Endothelial cell of umbilical vein (primary cell): ENCODE data around the gene CPNE9. TPM values are rescaled to one million over a fixed set of nuclear protein-coding genes. Genes with fewer than 3 reads are reported as not detected.

ENCODE experiments used
- BruUV-seq: library from RNA; stranded (reverse); fragments of 400-500 nt; replicated peaks from 2 replicates; lab custom pipeline; 2021; lab: Mats Ljungman, UMichigan
- CTCF ChIA-PET: fragments of 300-600, 350-600 bp; sonication (Branson Sonifier 250); formaldehyde crosslinking; loops from one replicate; lab custom pipeline; 2021; ENCODE audit warnings: antibody characterized with exemption, inconsistent platforms; lab: Charles Lee
- POLR2A ChIA-PET: fragments of 300-600, 350-600 bp; sonication (Branson Sonifier 250); formaldehyde crosslinking; loops from one replicate; lab custom pipeline; 2021; ENCODE audit warnings: antibody characterized with exemption, inconsistent platforms; lab: Charles Lee
- DNase-seq: peaks from one replicate; pipeline ENCODE4 v3.0.0-alpha.2; 2011; ENCODE audit warnings: low read depth, low spot score
- FAIRE-seq: peaks from 2 replicates; lab custom pipeline; 2011; peaks lifted over from hg19 to GRCh38; lab: Jason Lieb, UNC
- H2AFZ ChIP-seq: 2 replicates; pipeline ENCODE4 v1.6.0; 2012; ENCODE audit warnings: low read depth, low read length, control low read depth, inconsistent platforms
- H3K27ac ChIP-seq: 2 replicates; pipeline ENCODE4 v1.5.1; 2011; ENCODE audit warnings: low read depth, mild to moderate bottlenecking, control low read depth, low read length, moderate library complexity; ENCODE audit not compliant: insufficient read depth
- H3K27me3 ChIP-seq, 2 experiments: 2 replicates each; pipeline versions ENCODE4 v1.6.0 to v1.6.1; 2011; ENCODE audit warnings: low read length in 2 of 2, mixed read lengths in 1 of 2; ENCODE audit not compliant: control insufficient read depth in 2 of 2, insufficient read depth in 2 of 2
- H3K36me3 ChIP-seq, 2 experiments: 2 replicates in 1 of 2; 3 replicates in 1 of 2; pipeline ENCODE4 v1.5.1; 2011; ENCODE audit warnings: low read length in 2 of 2, mild to moderate bottlenecking in 1 of 2, moderate library complexity in 1 of 2; ENCODE audit not compliant: control insufficient read depth in 2 of 2, insufficient read depth in 2 of 2; ENCODE audit errors: extremely low read depth in 1 of 2
- H3K4me1 ChIP-seq: 3 replicates; pipeline ENCODE4 v1.5.1; 2011; ENCODE audit warnings: mild to moderate bottlenecking, low read length; ENCODE audit not compliant: control insufficient read depth, insufficient read depth; ENCODE audit errors: extremely low read depth
- H3K4me2 ChIP-seq: 2 replicates; pipeline ENCODE4 v1.6.1; 2011; ENCODE audit warnings: low read length, control low read depth, mixed read lengths; ENCODE audit not compliant: insufficient read depth
- H3K4me3 ChIP-seq, 3 experiments: fragments of 200-600 bp in 1 of 3; sonication (generic), shearing (Covaris generic) in 1 of 3; replicated peaks in 1 of 3; 2 replicates each; pipeline ENCODE4 v1.5.1; 2011 to 2016; ENCODE audit warnings: control low read depth in 3 of 3, low read length in 3 of 3, mild to moderate bottlenecking in 2 of 3, inconsistent platforms in 1 of 3, low read depth in 1 of 3, moderate library complexity in 1 of 3; ENCODE audit not compliant: insufficient read depth in 1 of 3
- H3K79me2 ChIP-seq: 2 replicates; pipeline ENCODE4 v1.6.0; 2012; ENCODE audit warnings: low read length, inconsistent platforms; ENCODE audit not compliant: control insufficient read depth, insufficient read depth
- H3K9ac ChIP-seq: replicated peaks from 2 replicates; pipeline ENCODE3; 2011; ENCODE audit warnings: low read length, control low read depth; ENCODE audit not compliant: insufficient read depth; ENCODE audit errors: extremely low read depth
- H3K9me1 ChIP-seq: replicated peaks from 3 replicates; pipeline ENCODE4 v1.6.0; 2011; ENCODE audit warnings: mild to moderate bottlenecking, low read length; ENCODE audit not compliant: control insufficient read depth, insufficient read depth; ENCODE audit errors: extremely low read depth
- H3K9me3 ChIP-seq: replicated peaks from 2 replicates; pipeline ENCODE4 v1.5.1; 2012; ENCODE audit warnings: low read length, inconsistent platforms; ENCODE audit not compliant: control insufficient read depth, insufficient read depth
- H4K20me1 ChIP-seq: replicated peaks from 2 replicates; pipeline ENCODE3; 2011; ENCODE audit warnings: mild to moderate bottlenecking, low read length; ENCODE audit not compliant: control insufficient read depth, insufficient read depth; ENCODE audit errors: extremely low read depth
- CTCF ChIP-seq, 2 donors: IDR thresholded peaks; 1 replicate in 1 of 2; 2 replicates in 1 of 2; pipeline ENCODE4 v1.5.1; 2011; ENCODE audit warnings: low read length in 2 of 2, mild to moderate bottlenecking in 2 of 2, moderate library complexity in 2 of 2, control low read depth in 1 of 2, inconsistent platforms in 1 of 2, low read depth in 1 of 2; ENCODE audit not compliant: insufficient read depth in 1 of 2; ENCODE audit errors: extremely low read depth in 1 of 2
- EZH2 ChIP-seq: IDR thresholded peaks from 2 replicates; pipeline ENCODE4 v1.6.1; 2012; ENCODE audit warnings: borderline replicate concordance, low read depth, mild to moderate bottlenecking, moderate library complexity, low read length, inconsistent platforms; ENCODE audit not compliant: severe bottlenecking
- FOS ChIP-seq: IDR thresholded peaks from 2 replicates; pipeline ENCODE4 v1.6.1; 2011; ENCODE audit warnings: mild to moderate bottlenecking, low read length, moderate library complexity, borderline replicate concordance; ENCODE audit not compliant: insufficient read depth
- GATA2 ChIP-seq: IDR thresholded peaks from 2 replicates; pipeline ENCODE4 v1.7.0; 2011; ENCODE audit warnings: low read depth, mild to moderate bottlenecking, moderate library complexity, mixed read lengths, low read length; ENCODE audit not compliant: insufficient read length, insufficient read depth
- JUN ChIP-seq: IDR thresholded peaks from 2 replicates; pipeline ENCODE4 v1.6.1; 2011; ENCODE audit warnings: borderline replicate concordance, low read depth; ENCODE audit not compliant: insufficient read length, insufficient read depth
- MYC ChIP-seq: IDR thresholded peaks from one replicate; pipeline ENCODE4 v1.6.1; 2011; ENCODE audit warnings: mild to moderate bottlenecking, low read depth, low read length
- POLR2A ChIP-seq: IDR thresholded peaks from 2 replicates; pipeline ENCODE4 v1.6.1; 2012; ENCODE audit warnings: low read depth, mild to moderate bottlenecking, control low read depth, low read length
- POLR2AphosphoS5 ChIP-seq: IDR thresholded peaks from 2 replicates; pipeline ENCODE4 v1.6.1; 2012; ENCODE audit warnings: low read depth, mild to moderate bottlenecking, control low read depth, low read length, moderate library complexity; ENCODE audit not compliant: insufficient read depth
- dilution Hi-C: fragments of 300-500 bp; cut with MboI; formaldehyde crosslinking; loops from one replicate; pipeline ENCODE4 v1.15.0; 2019; ENCODE audit warnings: low sequenced_read_pairs; ENCODE audit not compliant: extremely low pct_ligation_motif_present
- intact Hi-C: fragments of 100-400 bp; cut with micrococcal nuclease; formaldehyde crosslinking; loops from one replicate; pipeline ENCODE4 v1.10.0; 2022
- polyA plus RNA-seq, 4 experiments: library from polyadenylated mRNA; depleted of rRNA in 3 of 4; stranded (reverse) in 3 of 4; unstranded in 1 of 4; fragments of >200 nt; gene quantifications; 2 replicates each; pipeline versions ENCODE4 v1.2.1 to v1.2.3, GENCODE V29; 2011 to 2012; ENCODE audit warnings: missing spikeins in 1 of 4
- total RNA-seq: library from RNA; stranded (reverse); gene quantifications from 2 replicates; pipeline ENCODE4 v1.2.3, GENCODE V29; 2021
- TF ChIP-seq, protein P1 (sequence below): IDR thresholded peaks from 2 replicates; pipeline ENCODE4 v1.6.1; 2011; ENCODE audit not compliant: insufficient read depth, insufficient read length

The CPNE9 gene
- total and polyA plus RNA-seq, 2 donors (not counting 3 experiments of a cell fraction or from before 2014, with no cell fraction given) = not detected

DNA sequence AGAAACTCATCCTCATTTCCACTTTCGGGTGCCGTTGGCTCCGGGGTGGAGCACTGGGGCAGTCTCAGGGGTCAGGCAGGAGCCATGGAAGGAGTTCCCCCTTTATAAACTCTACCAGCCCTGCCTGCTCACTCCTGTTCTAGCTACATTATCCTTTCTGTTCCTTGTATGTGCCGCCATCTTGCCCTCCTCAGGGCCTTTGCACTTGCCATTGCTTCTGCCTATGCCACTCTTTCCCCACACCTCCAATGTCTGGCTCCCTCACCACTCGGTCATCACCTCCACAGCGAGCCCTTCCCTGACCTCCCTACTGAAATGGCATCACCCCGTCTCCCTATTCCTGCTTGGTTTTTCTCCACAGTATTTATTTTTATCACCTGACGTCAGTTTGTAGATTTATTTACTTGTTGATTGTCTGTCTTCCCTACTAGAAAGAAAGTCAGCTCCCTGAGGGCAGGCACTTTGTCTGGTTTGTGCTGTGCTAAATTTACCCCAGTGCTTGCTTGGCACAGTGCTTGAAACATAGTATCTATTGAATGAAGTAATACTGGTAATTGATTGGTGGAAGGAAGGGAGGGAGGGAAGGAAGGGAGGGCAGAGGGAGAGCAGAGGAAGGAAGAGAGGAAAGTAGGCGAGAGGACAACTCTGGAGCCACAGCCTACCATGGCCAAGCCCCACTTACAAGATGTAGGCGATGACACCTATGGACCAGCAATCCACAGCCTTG, 57.3 kb downstream of the CPNE9 start:
- BruUV-seq = no TSS peak
- Histone ChIP-seq H3K27me3 (no peaks in the 10 kb centered on the region), H3K79me2 (no peaks in the 10 kb centered on the region), H3K9ac (no peak overlapping the region), H3K4me2 (no peak overlapping the region), H2AFZ (no peak overlapping the region), H3K4me1 (no peaks in the 10 kb centered on the region), H3K9me3 (no peaks in the 10 kb centered on the region), H3K36me3 (peaks cover 0 to 24% of the 10 kb centered on the region in 2 experiments), H3K4me3 (no peak overlapping the region), H4K20me1 (no peaks in the 10 kb centered on the region), H3K27ac (no peak overlapping the region), H3K9me1 (no peaks in the 10 kb centered on the region)
- FAIRE-seq = no peak
- dilution Hi-C loops (no loop called here), intact Hi-C loops (no loop called here)
- POLR2A ChIA-PET = interaction anchor here (0.6 kb wide), 1 partner anchor 47 kb away, joined by 4 read pairs; no protein-coding TSS in a partner anchor
- no peak for DNase-seq
- TF ChIP-seq EZH2 (no peak), POLR2AphosphoS5 (peak; percentile 5)
- CTCF ChIA-PET = no interaction called here

GRCh38 chr3:9761919-9762318, 58.3 kb downstream of the CPNE9 start:
- FAIRE-seq = no peak
- BruUV-seq = no TSS peak
- peaks cover 0 to 17% of the 10 kb centered on the region in 2 experiments for H3K36me3 ChIP-seq

More at GRCh38 chr3:9761919-9762318, 58.3 kb downstream of the CPNE9 start:
- no peaks in the 10 kb centered on the region for H4K20me1 ChIP-seq
- no peak for TF ChIP-seq GATA2
- TF ChIP-seq POLR2A = no peak
- no peak for TF ChIP-seq EZH2
- no peak for TF ChIP-seq MYC
- TF ChIP-seq POLR2AphosphoS5 = no peak
- TF ChIP-seq, protein P1, sequence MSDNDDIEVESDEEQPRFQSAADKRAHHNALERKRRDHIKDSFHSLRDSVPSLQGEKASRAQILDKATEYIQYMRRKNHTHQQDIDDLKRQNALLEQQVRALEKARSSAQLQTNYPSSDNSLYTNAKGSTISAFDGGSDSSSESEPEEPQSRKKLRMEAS = no peak
- TF ChIP-seq CTCF (IDR thresholded peaks at IDR 0.05; ENCODE audit: extremely low read depth in 1 of 2, insufficient read depth in 1 of 2, low read depth in 1 of 2, low read length in 2 of 2) = no peak
- TF ChIP-seq FOS = no peak
- TF ChIP-seq JUN = no peak
- H3K4me1 ChIP-seq = no peaks in the 10 kb centered on the region
- no peak overlapping the region for H3K4me2 ChIP-seq
- H3K9me3 ChIP-seq = no peaks in the 10 kb centered on the region
- H2AFZ ChIP-seq = no peak overlapping the region
- POLR2A ChIA-PET = no interaction called here
- H3K27ac ChIP-seq = no peak overlapping the region
- no peak overlapping the region for H3K4me3 ChIP-seq
- dilution Hi-C loops = no loop called here
- CTCF ChIA-PET = no interaction called here
- H3K27me3 ChIP-seq = no peaks in the 10 kb centered on the region
- intact Hi-C loops = no loop called here
- no peaks in the 10 kb centered on the region for H3K79me2 ChIP-seq
- no peaks in the 10 kb centered on the region for H3K9me1 ChIP-seq
- DNase-seq = no peak
- H3K9ac ChIP-seq = no peak overlapping the region
